Tibial artery (tissue), 4 donors: Measurements from ENCODE around the gene PAQR5.

Source experiments
- DNase-seq, 2 donors: peaks; one replicate each; pipeline ENCODE4 v3.0.0-alpha.2; 2019
- H3K27ac ChIP-seq, 2 donors: fragments of 200-600 bp; sonication (generic) in 1 of 2; 1 replicate in 1 of 2; 2 replicates in 1 of 2; pipeline ENCODE4 v1.5.1; 2018 to 2019; ENCODE audit warnings: mild to moderate bottlenecking in 1 of 2
- H3K27me3 ChIP-seq, 2 donors: fragments of 200-600 bp; sonication (generic) in 1 of 2; one replicate each; pipeline versions ENCODE4 v1.5.1 to v1.6.0; 2016 to 2019
- H3K36me3 ChIP-seq, 3 donors: fragments of 200-600 bp; sonication (generic) in 2 of 3; one replicate each; pipeline ENCODE4 v1.5.1; 2016 to 2019; ENCODE audit warnings: mild to moderate bottlenecking in 2 of 3
- H3K4me1 ChIP-seq, 4 donors: fragments of 200-600 bp; sonication (generic) in 2 of 4; 1 replicate in 3 of 4; 2 replicates in 1 of 4; pipeline ENCODE4 v1.5.1; 2016 to 2019
- H3K4me3 ChIP-seq, 2 donors: fragments of 200-600 bp; sonication (generic) in 1 of 2; 1 replicate in 1 of 2; 2 replicates in 1 of 2; pipeline ENCODE4 v1.5.1; 2018 to 2019; ENCODE audit warnings: mild to moderate bottlenecking in 2 of 2
- H3K9me3 ChIP-seq, 3 donors: fragments of 200-600 bp; sonication (generic) in 1 of 3; one replicate each; pipeline ENCODE4 v1.5.1; 2016 to 2019
- CTCF ChIP-seq, 2 experiments: fragments of 200-600 bp in 1 of 2; fragments of 450-650 bp in 1 of 2; IDR thresholded peaks; one replicate each; pipeline ENCODE4 v1.5.1; 2017 to 2019; ENCODE audit warnings: antibody characterized with exemption in 2 of 2, mild to moderate bottlenecking in 1 of 2, moderate library complexity in 1 of 2
- intact Hi-C: fragments of 100-400 bp; cut with DNase I; formaldehyde crosslinking; loops from one replicate; pipeline ENCODE4 v1.15.0; 2023; ENCODE audit warnings: low total_unique reads

Gene PAQR5

GRCh38 chr15:69452692-69453521, 154.2 kb downstream of the PAQR5 start, which contains the start of gene RPLP1:
TSS of gene RPLP1 (plus strand) at chr15:69452818. CDS start at chr15:69452949, 131 bp downstream.
- TF ChIP-seq CTCF (IDR thresholded peaks at IDR 0.05), result no peak
- Histone ChIP-seq H3K27ac (peak within 1 kb of the TSS; percentile 89 to 91), H3K4me1 (peaks cover 0 to 38% (median 31%) of the 10 kb centered on the region in 4 donors), H3K9me3 (no peaks in the 10 kb centered on the region), H3K27me3 (no peaks in the 10 kb centered on the region), H3K36me3 (peaks cover 25 to 32% (median 28%) of the 10 kb centered on the region in 3 donors), H3K4me3 (peak within 1 kb of the TSS; percentile 85 to 86)
- DNase-seq, result peak; percentile 96 to 97
- intact Hi-C loops, result loop anchor here (2.0 kb wide), 1 partner anchor 38 kb away; the partner anchor contains the start of gene KIF23

GRCh38 chr15:69454953-69455352, 156.2 kb downstream of the PAQR5 start:
- peak overlapping the region in 1 of 2 donors; percentile 91 for H3K27ac ChIP-seq

GRCh38 chr15:69456208-69457166, 157.8 kb downstream of the PAQR5 start:
- Histone ChIP-seq H3K4me1 (peaks cover 0 to 50% (median 34%) of the 10 kb centered on the region in 4 donors), H3K27me3 (no peaks in the 10 kb centered on the region), H3K4me3 (no peak overlapping the region), H3K9me3 (no peaks in the 10 kb centered on the region), H3K36me3 (peaks cover 25 to 33% (median 28%) of the 10 kb centered on the region in 3 donors), H3K27ac (peak overlapping the region in 1 of 2 donors; percentile 11)
- intact Hi-C loops, result no loop called here
- TF ChIP-seq CTCF (IDR thresholded peaks at IDR 0.05), result no peak
- no peak for DNase-seq

More at GRCh38 chr15:69454953-69455352, 156.2 kb downstream of the PAQR5 start:
- Histone ChIP-seq H3K4me1 (peaks cover 0 to 44% (median 31%) of the 10 kb centered on the region in 4 donors), H3K36me3 (peaks cover 25 to 33% (median 28%) of the 10 kb centered on the region in 3 donors), H3K27me3 (no peaks in the 10 kb centered on the region), H3K9me3 (no peaks in the 10 kb centered on the region), H3K4me3 (peak overlapping the region; percentile 85 to 86)
- intact Hi-C loops, result no loop called here
- TF ChIP-seq CTCF (IDR thresholded peaks at IDR 0.05), result no peak
- no peak for DNase-seq
